Right atrium auricular region (tissue), 2 donors: ENCODE measurements around the gene KISS1R. TPM values are rescaled to one million over a fixed set of nuclear protein-coding genes. Genes with fewer than 3 reads are reported as not detected.

Source experiments
- DNase-seq: peaks from one replicate; pipeline ENCODE4 v3.0.0-alpha.2; 2019; ENCODE audit warnings: low spot score
- H3K27ac ChIP-seq, 2 donors: fragments of 200-600 bp; sonication (generic); 1 replicate in 1 of 2; 2 replicates in 1 of 2; pipeline ENCODE4 v1.5.1; 2016 to 2019
- H3K27me3 ChIP-seq, 2 donors: fragments of 200-600 bp; sonication (generic); one replicate each; pipeline versions ENCODE4 v1.5.1 to v1.6.0; 2017 to 2019
- H3K36me3 ChIP-seq: fragments of 200-600 bp; sonication (generic); one replicate; pipeline ENCODE4 v1.5.1; 2016
- H3K4me1 ChIP-seq, 2 donors: fragments of 200-600 bp; sonication (generic); one replicate each; pipeline versions ENCODE4 v1.5.1 to v1.6.0; 2017 to 2019
- H3K4me3 ChIP-seq, 2 donors: fragments of 200-600 bp; sonication (generic); 1 replicate in 1 of 2; 2 replicates in 1 of 2; pipeline ENCODE4 v1.5.1; 2017 to 2019; ENCODE audit warnings: mild to moderate bottlenecking in 1 of 2, moderate library complexity in 1 of 2
- H3K9me3 ChIP-seq, 2 donors: fragments of 200-600 bp; sonication (generic); one replicate each; pipeline ENCODE4 v1.5.1; 2019
- total RNA-seq, 2 donors: library from RNA; depleted of rRNA; stranded (reverse); fragments of >200 nt; gene quantifications; one replicate each; pipeline ENCODE4 v1.1.0, GENCODE V29; 2016
- TF ChIP-seq, protein P1 (sequence below), 2 donors: fragments of 200-600 bp; sonication (generic); IDR thresholded peaks; one replicate each; pipeline ENCODE4 v1.5.1; 2019; ENCODE audit warnings: antibody characterized with exemption in 2 of 2

Gene KISS1R
- total RNA-seq, 2 donors from 2014 or later: not detected

DNA sequence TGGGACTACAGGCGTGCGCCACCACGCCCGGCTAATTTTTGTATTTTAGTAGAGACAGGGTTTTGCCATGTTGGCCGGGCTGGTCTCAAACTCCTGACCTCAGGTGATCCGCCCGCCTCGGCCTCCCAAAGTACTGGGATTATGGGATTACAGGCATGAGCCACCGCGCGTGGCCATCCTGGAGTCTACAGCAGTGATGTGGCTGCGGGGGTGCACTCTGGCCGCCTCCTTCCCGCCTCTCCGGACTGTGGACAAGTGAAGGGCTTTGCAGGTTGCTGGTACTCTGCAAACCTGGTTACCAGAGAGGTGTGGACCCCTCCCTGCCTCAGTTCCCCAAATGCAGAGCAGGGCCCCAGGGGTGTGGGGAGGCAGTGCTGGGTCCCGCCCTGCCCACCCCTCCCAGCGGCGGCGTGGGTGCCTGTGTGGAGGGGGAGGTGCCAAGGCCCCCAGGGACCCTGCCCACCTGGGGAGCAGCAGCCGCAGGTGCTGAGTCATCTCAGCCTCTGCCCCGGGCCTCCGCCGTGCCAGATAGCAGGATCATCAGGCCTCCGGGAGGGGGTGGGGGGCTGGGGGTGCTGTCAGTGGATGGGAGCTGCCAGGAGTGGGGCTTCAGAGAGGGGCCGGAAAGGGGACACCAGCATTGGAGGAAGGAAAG lies 31.8 kb downstream of the KISS1R start:
- Histone ChIP-seq H3K36me3 (no peaks in the 10 kb centered on the region), H3K4me3 (no peak overlapping the region), H3K27ac (no peak overlapping the region), H3K4me1 (peaks cover 0 to 8% of the 10 kb centered on the region in 2 donors), H3K9me3 (no peaks in the 10 kb centered on the region), H3K27me3 (no peaks in the 10 kb centered on the region)
- no peak for DNase-seq
- TF ChIP-seq, protein P1, sequence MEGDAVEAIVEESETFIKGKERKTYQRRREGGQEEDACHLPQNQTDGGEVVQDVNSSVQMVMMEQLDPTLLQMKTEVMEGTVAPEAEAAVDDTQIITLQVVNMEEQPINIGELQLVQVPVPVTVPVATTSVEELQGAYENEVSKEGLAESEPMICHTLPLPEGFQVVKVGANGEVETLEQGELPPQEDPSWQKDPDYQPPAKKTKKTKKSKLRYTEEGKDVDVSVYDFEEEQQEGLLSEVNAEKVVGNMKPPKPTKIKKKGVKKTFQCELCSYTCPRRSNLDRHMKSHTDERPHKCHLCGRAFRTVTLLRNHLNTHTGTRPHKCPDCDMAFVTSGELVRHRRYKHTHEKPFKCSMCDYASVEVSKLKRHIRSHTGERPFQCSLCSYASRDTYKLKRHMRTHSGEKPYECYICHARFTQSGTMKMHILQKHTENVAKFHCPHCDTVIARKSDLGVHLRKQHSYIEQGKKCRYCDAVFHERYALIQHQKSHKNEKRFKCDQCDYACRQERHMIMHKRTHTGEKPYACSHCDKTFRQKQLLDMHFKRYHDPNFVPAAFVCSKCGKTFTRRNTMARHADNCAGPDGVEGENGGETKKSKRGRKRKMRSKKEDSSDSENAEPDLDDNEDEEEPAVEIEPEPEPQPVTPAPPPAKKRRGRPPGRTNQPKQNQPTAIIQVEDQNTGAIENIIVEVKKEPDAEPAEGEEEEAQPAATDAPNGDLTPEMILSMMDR (IDR thresholded peaks at IDR 0.05): no peak

DNA sequence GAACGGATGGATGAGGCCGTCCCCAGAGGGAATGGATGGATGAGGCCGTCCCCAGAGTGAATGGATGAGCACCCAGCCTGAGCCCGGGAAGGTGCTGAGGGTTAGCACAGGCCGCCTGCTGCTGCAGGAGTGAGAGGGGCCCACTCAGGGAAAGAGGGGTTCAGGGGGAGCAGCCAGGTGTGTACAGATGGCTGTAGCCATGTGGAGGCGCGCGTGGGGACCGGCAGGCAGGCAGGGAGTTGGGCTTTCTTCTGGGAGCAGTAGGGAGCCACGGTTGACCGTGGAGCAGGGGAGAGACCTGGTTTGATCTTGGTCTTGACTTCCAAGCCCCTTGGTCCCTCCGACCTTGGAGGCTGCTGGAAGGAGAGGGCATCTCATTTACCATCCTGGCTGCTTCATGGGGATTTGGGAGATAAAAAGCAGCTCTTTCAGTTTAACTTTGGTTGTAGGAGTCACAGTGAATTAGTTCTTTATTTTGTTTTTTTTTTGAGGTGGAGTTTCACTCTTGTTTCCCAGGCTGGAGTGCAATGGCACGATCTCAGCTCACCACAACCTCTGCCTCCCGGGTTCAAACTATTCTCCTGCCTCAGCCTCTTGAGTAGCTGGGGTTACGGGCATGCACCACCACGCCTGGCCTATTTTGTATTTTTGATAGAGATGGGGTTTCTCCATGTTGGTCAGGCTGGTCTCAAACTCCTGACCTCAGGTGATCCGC lies 33.4 kb downstream of the KISS1R start:
- DNase-seq: no peak
- H3K27me3 ChIP-seq: no peaks in the 10 kb centered on the region
- no peak overlapping the region for H3K4me3 ChIP-seq
- no peaks in the 10 kb centered on the region for H3K9me3 ChIP-seq
- H3K27ac ChIP-seq: no peak overlapping the region
- peaks cover 0 to 8% of the 10 kb centered on the region in 2 donors for H3K4me1 ChIP-seq
- H3K36me3 ChIP-seq: no peaks in the 10 kb centered on the region
- TF ChIP-seq, protein P1 (IDR thresholded peaks at IDR 0.05): no peak

DNA sequence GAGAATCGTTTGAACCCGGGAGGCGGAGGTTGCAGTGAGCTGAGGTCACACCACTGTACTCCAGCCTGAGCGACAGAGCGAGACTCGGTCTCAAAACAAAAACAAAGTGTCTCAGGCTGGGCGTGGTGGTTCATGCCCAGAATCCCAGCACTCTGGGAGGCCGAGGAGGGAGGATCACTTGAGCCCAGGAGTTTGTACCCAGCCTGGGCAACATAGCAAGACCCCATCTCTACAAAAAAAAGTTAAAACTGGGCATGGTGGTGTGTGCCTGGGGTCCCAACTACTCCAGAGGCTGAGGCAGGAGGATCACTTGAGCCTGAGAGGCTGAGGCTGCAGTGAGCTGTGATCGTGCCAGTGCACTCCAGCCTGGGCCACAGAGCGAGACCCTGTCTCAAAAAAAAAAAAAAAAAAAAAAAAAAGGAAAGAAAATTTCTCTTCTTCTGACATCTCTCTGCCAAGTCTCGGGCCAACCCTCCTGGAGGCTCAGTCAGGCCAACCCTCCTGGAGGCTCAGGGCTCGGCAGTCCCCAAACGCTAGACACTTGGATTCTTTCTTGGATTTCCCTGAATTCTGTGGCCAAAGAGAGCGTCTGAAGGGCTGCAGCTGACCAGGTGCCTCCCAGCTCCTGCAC lies 35.0 kb downstream of the KISS1R start:
- H3K27ac ChIP-seq: no peak overlapping the region
- TF ChIP-seq, protein P1 (IDR thresholded peaks at IDR 0.05): no peak

DNA sequence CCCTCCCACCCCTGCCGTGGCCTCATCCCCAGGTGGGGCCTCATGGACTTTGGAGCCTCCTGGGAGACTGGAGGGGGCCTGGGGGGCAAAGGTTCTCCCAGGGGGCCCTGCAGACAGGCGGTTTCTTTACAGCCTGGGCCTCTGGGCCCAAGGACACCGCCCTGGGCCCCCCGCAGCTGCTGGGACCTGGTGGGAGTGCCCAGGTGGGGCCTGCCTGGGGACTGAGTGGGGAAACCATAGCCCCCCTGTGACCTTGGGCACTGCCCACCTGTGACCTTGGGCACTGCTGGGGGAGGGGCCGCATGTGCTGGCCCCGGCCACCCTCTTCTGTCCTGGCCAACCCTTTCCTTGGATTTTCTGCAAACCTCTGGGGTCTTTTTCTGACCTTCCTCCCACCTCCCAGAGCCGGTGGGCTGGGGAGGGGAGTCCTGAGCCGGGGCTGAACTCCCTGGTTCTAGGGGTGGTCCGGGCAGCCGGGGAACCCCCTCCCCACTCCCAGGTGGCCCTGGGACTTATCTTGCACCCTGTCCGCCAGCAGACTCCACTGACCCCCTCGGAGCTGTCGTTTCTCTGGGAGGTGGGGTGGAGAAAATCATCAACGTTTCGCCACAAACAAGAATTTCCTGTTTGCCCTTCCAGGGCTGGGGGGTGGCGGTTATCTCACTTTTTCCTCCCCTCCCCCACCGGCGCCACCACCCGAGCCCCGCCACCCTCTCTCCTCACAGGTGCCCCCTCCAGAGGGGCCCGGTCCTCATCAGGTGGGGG lies 35.7 kb downstream of the KISS1R start:
- TF ChIP-seq, protein P1 (IDR thresholded peaks at IDR 0.05): no peak

More for the DNA sequence above, 35.0 kb downstream of the KISS1R start:
- H3K36me3 ChIP-seq: no peaks in the 10 kb centered on the region
- DNase-seq: no peak
- no peak overlapping the region for H3K4me3 ChIP-seq
- no peaks in the 10 kb centered on the region for H3K27me3 ChIP-seq
- H3K4me1 ChIP-seq: peaks cover 0 to 8% of the 10 kb centered on the region in 2 donors
- H3K9me3 ChIP-seq: no peaks in the 10 kb centered on the region

DNA sequence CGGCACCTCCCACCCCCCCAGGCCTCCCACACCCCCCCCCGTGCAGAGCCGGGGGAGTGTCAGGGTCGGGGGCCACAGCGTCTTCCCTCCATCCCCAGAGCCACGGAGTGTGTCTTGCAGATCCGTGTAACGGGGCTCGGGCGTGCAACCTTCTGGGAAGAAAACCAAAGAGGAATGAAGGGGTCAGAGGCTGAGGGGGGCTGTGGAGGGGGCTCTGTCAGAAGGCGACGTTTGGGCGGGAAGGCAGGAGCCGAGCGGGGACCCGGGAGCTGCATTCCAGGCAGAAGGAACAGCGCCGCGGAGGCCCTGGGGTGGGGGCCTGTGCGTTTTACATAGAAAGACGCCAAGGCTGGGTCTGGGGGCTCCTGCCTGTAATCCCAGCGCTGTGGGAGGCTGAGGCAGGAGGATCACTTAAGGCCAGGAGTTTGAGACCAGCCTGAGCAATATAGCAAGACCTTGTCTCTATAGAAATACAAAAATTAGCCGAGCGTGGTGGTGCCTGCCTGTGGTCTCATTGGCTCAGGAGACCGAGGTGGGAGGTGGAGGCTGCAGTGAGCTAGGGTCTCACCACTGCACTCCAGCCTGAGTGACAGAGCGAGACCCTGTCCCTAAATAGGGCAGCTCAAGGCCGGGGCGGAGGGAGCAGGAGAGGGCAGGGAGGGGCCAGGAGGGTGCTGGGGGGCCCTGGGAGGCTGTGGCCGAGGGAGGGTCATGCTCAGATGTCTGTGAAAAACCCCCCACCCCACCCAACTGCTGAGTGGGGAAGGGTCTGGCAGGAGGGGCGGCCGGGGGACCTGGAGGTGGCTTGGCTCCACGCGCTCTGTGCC lies 36.5 kb downstream of the KISS1R start:
- Histone ChIP-seq H3K9me3 (no peaks in the 10 kb centered on the region), H3K27me3 (no peaks in the 10 kb centered on the region), H3K4me3 (no peak overlapping the region), H3K4me1 (peaks cover 0 to 8% of the 10 kb centered on the region in 2 donors), H3K36me3 (no peaks in the 10 kb centered on the region), H3K27ac (no peak overlapping the region)
- DNase-seq: no peak
- TF ChIP-seq, protein P1 (IDR thresholded peaks at IDR 0.05): no peak

More for the DNA sequence above, 35.7 kb downstream of the KISS1R start:
- Histone ChIP-seq H3K4me1 (peaks cover 0 to 8% of the 10 kb centered on the region in 2 donors), H3K27ac (no peak overlapping the region), H3K4me3 (no peak overlapping the region), H3K9me3 (no peaks in the 10 kb centered on the region), H3K36me3 (no peaks in the 10 kb centered on the region), H3K27me3 (no peaks in the 10 kb centered on the region)
- no peak for DNase-seq
